GM12873 (cell line): ENCODE measurements around the gene TRIM71.

Source experiments
- TF ChIP-seq, protein P1 (sequence below): IDR thresholded peaks from 2 replicates; pipeline ENCODE4 v1.5.1; 2012; ENCODE audit warnings: low read depth, mild to moderate bottlenecking, moderate library complexity, low read length, control low read depth; ENCODE audit not compliant: insufficient read depth; ENCODE audit errors: missing control alignments

Gene TRIM71

GRCh38 chr3:32882603-32883025 lies 64.8 kb downstream of the TRIM71 start:
- TF ChIP-seq, protein P1, sequence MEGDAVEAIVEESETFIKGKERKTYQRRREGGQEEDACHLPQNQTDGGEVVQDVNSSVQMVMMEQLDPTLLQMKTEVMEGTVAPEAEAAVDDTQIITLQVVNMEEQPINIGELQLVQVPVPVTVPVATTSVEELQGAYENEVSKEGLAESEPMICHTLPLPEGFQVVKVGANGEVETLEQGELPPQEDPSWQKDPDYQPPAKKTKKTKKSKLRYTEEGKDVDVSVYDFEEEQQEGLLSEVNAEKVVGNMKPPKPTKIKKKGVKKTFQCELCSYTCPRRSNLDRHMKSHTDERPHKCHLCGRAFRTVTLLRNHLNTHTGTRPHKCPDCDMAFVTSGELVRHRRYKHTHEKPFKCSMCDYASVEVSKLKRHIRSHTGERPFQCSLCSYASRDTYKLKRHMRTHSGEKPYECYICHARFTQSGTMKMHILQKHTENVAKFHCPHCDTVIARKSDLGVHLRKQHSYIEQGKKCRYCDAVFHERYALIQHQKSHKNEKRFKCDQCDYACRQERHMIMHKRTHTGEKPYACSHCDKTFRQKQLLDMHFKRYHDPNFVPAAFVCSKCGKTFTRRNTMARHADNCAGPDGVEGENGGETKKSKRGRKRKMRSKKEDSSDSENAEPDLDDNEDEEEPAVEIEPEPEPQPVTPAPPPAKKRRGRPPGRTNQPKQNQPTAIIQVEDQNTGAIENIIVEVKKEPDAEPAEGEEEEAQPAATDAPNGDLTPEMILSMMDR, result no peak

DNA sequence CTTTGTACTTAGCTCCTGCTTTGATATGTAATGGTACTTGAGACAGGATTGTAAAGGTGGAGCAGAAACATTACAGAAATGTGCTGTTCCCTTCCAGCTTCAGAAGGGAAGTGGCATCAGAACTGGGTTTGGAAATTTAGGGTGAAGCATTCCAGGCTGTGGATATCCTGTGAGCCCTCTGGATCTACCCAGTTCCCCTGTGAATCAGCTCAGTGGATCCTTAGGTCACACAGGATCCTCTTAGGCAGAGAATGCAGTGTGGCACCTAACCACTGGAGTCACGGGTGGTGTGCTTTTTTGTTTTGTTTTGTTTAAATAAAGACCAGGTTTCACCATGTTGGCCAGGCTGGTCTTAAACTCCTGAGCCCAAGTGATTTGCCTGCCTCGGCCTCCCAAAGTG lies 66.0 kb downstream of the TRIM71 start:
- TF ChIP-seq, protein P1, result no peak

DNA sequence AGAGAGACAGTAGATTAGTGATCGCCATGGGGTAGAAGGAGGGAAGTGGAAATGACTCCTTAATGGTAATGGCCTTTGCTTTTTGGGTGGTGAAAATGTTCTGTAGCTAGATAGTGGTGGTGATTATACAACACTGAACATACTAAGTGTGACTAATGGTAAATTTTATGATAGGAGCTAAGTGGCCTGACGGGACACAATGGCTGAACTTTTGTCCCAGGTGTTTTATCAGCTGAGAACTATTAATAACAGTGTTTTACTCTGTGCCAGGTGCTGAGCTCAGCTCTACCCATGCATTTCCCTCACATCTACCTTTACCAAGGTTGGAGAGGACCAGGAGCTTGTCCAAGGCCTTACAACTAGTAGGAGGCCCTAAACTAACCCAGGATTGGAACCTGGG lies 66.8 kb downstream of the TRIM71 start:
- TF ChIP-seq, protein P1, result no peak

DNA sequence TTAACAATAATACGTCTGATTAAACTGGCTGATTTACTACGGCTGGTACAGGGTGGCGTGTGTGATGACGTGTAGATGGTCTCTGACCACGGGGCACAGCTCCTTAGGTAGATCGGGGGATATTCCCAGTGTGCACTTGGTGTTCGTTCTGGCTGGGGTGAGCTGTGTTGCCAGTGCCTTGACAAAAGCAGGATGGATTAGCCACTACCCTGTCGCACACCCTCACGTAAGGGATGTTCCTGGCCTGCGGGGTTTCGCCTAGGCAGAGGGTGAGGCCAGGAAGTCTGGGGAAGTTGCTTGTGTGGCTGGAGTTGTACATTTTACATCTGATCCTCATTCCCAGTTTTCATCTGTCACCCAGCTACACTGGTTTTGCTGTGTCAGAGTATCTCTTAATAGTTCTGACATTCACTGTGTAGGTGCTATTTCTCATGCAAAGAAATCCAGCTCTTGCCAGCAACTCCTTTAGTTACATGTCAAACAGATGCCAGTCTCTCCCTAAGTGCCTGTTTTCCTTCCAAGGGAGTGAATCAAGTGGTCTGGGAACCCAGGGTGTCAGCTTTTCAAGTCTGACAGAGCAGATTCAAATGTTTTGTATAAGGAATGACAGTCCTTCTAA lies 67.6 kb downstream of the TRIM71 start:
- TF ChIP-seq, protein P1, result no peak

GRCh38 chr3:32886296-32886695 lies 68.5 kb downstream of the TRIM71 start:
- TF ChIP-seq, protein P1, result no peak

DNA sequence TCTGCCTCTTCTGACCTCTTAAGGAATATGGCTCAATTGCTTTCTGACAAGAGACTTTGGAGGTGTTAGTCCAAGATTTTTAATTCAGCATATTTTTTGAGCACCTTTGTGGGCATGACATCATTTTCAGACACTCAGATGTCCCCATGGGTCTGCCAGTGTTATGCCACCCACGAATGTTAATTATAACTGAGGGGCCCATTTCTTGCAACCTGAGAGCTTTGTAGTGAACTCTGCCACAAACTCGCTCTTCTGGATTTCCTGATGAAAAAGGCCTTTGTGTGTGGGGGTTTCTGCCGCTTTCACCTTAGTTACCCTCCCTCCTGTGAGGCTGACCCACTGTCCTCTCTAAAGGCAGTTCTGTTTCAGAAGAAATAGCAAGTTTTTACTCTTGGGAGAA lies 69.1 kb downstream of the TRIM71 start:
- TF ChIP-seq, protein P1, result no peak

DNA sequence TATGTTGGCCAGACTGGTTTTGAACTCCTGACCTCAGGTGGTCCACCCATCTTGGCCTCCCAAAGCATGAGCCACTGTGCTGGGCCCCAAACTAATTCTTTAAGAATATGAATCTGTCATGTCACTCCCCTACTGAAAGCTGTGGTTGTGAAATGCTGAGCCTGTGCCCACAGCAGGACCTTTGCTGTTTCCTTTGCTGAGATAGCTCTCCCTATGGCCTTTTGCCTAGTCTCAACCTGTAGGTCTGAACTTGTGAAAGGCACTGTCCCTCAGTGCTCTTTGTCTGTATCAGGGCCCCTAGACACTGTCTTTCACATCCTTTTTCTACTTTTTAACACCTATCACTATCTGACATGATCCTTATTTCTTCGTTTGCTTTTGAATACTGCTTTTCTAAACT lies 70.9 kb downstream of the TRIM71 start:
- TF ChIP-seq, protein P1, result no peak
